VCaP (cell line): ENCODE measurements around the gene DKKL1.

ENCODE experiments used
- H3K27ac ChIP-seq: fragments of 450-650 bp; 2 replicates; pipeline ENCODE4 v1.5.1; 2017
- CTCF ChIP-seq: fragments of 450-650 bp; conservative IDR thresholded peaks from 2 replicates; pipeline ENCODE4 v1.5.1; 2017; ENCODE audit warnings: mild to moderate bottlenecking, moderate library complexity

The DKKL1 gene

GRCh38 chr19:49398001-49398615 is 34.4 kb downstream of the DKKL1 start:
- TF ChIP-seq CTCF, result no peak
- H3K27ac ChIP-seq, result peak overlapping the region; percentile 18; the same call in 1 of the 2 replicates

- H3K27ac ChIP-seq, result no peak overlapping the region
- TF ChIP-seq CTCF, result no peak
Measured at GRCh38 chr19:49398931-49399330, 35.3 kb downstream of the DKKL1 start.

DNA sequence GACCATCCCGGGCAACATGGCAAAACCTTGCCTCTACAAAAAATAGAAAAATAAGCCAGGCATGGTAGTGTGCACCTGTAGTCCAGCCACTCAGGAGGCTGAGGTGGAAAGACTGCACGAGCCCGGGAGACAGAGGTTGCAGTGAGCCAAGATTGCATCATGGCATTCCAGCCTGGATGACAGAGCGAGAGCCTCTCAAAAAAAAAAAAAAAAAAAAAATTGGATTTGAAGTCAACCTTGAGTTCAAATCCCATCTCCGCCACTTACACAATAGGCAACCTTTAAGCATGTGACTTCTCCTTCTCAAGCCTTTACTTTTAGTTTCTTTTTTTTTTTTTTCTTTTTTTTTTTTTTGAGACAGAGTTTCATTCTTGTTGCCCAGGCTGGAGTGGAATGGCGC is 36.4 kb downstream of the DKKL1 start:
- no peak for TF ChIP-seq CTCF
- H3K27ac ChIP-seq, result no peak overlapping the region

- TF ChIP-seq CTCF, result no peak
- no peak overlapping the region for H3K27ac ChIP-seq
Measured at GRCh38 chr19:49403404-49404187, 39.9 kb downstream of the DKKL1 start.

GRCh38 chr19:49407079-49407478 is 43.4 kb downstream of the DKKL1 start:
- H3K27ac ChIP-seq, result no peak overlapping the region
- TF ChIP-seq CTCF, result no peak

GRCh38 chr19:49407482-49408015 is 43.9 kb downstream of the DKKL1 start:
- H3K27ac ChIP-seq, result no peak overlapping the region
- no peak for TF ChIP-seq CTCF

DNA sequence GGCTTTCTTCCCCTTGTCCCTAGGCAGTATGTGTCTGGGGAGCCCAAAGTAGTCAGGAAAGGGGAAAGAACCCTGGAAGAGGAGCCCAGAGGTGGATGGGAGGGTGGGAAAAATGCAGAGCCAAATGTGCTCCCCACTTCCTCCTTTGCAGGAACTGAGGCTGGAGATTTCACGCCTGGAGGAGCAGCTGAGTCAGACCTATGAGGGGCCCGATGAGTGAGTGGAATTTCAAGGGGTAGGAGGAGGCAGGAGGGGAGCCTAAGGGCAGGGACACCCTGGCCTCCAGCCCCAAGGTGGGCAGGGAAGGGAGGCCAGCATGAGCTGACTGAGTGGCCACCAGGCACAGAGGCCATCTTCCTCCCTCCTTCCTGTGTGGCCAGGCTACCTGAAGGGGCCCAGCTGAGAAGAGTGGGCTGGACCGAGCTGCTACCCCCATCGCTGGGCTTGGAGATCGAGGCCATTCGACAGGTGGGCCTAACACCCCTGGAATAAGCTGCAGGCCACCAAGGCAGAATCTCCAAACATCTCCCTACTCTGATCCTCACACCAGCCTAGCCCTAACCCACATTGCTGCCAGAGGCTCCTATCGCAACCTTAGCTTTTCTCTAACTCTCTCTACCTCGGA is 45.3 kb downstream of the DKKL1 start:
- H3K27ac ChIP-seq, result no peak overlapping the region
- no peak for TF ChIP-seq CTCF
